ENCODE results near the gene GPR152.

GPR152 gene, protein sequence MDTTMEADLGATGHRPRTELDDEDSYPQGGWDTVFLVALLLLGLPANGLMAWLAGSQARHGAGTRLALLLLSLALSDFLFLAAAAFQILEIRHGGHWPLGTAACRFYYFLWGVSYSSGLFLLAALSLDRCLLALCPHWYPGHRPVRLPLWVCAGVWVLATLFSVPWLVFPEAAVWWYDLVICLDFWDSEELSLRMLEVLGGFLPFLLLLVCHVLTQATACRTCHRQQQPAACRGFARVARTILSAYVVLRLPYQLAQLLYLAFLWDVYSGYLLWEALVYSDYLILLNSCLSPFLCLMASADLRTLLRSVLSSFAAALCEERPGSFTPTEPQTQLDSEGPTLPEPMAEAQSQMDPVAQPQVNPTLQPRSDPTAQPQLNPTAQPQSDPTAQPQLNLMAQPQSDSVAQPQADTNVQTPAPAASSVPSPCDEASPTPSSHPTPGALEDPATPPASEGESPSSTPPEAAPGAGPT

GRCh38 chr11:67452141-67452952 is at the start of gene GPR152:
GPR152 (minus strand) TSS chr11:67452729; CDS start chr11:67452724, 5 bp downstream.
- no peak for DNase-seq

GRCh38 chr11:67501854-67502253 is 49.3 kb upstream of the GPR152 start:
- DNase-seq = no peak

- DNase-seq = no peak
Measured at GRCh38 chr11:67500831-67501715, 48.5 kb upstream of the GPR152 start.

DNA sequence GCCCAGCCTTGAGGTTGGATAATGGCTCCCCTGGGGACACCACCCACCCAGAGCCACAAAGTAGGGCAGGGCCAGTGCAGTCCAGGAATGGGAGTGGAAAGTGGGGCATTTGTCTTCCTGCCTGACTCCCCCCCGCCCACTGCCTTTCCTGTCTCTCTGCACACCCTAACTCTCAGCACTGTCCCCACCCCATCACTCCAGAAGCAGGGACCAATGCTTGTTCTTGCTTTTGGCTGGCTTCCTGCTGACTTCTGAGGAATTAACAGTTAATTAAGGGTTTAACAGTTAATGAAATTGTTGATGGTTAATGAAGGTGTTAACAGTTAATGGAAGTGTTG is 47.9 kb upstream of the GPR152 start:
- DNase-seq = no peak

DNA sequence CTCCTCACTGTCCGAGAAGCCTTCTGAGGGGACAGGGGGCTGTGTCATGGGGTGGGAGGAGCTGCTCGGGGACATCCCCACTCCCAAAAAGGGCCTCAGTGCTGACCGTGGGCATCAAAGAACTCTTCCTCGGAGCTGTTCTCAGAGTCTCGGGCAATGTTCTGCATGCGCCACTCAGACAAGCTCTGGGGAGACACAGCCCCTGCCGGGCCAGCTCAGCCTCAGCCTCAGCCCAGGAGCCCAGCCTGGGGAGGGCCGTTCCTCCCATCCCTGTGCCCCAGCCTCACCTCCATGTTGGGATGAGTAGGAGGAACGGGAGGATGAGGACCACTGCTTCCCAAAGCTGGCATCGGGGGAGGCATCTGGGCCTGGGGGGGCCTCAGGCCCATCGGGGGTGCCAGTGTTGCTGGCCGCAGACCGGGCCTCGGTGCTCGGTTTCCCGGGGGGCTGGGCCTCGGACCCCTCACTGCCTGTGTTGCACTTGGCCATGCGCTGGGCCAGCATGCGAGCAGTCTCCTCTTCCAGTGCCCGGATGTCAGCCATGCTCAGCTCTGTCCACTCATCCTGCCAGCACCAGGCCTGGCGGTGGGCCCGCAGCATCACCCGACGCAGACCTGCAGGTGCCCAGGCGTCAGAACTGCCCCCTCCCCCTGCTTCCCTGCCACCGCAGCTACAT is 47.4 kb upstream of the GPR152 start:
- no peak for DNase-seq

DNA sequence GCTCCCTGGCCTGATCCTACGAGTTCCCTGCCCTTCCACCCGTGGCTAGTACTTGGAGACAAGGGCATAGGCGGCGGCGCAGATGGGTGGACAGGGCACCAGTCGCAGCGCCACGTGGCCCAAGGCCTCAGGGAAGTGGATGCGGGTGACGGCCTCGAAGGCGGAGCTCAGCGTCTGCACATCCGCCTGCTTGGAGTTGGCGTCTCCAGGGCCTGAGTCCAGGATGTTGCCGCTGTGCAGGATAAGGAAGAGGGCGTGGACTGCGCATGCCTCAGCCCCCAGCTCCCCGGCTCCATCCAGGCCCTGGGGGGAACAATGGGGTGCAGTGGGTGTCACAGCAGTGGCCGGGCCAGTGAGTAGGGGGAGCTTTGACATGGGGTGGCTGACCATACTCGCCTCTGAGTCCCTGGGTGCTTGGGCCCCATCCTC is 46.0 kb upstream of the GPR152 start:
- DNase-seq = no peak

- no peak for DNase-seq
Measured at GRCh38 chr11:67497656-67498291, 45.2 kb upstream of the GPR152 start.

DNA sequence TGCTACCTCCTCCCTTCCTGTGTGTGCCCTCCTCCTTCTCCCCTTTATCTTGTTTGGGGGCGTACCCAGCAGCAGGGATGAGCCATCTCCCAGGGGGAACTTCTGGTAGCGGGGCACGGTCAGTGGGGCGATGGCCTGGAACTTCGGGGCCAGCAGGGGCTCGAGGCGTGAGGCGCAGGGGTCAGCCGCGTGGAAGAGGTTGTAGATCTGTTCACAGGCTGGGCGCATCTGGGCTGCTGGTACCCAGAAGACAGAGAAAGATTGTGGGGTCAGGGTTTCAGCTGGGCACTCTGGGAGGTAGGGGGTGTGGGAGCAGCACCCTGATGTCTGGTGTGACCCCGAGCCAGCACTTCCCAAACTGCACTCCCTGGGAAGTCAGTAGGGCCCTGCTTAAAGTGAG is 43.6 kb upstream of the GPR152 start:
- no peak for DNase-seq

DNA sequence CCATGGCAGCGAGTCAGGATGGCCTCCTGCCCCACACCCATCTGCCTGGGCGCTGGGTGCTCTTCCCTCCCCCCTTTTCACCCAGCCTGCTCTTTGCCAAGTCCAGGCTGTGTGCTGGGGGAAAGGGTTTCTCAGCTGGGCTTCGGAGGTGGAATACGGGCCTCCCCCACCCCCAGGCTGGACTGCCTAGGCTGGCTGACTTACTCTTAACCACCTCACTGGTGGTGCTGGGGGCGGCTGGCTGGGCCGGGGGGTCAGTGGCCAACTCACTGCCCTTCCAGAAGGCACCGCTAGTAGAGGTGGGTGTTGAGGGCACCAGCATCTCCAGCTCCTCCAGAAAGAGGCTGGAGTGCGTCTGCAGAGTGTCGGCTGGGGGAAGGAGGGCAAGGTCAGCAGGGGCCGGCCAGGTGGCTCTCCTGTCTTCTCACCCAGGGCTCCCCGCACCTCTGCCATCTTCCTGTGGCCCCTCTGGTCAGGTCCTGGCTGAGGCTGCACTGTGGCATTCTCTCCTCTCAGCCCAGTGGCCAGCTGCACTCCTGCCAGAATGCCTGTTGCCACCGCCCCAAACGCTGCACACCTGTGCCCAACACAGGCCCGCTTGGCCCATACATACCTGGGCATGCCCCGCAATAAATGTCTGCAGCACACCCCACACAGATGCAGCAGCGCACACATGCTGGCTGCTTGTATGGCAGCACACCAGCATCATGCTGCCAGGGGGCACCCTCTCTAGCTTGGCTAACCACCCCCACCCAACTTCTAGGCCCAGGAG is 42.9 kb upstream of the GPR152 start:
- DNase-seq = no peak

- DNase-seq = no peak
Measured at GRCh38 chr11:67494371-67495233, 42.1 kb upstream of the GPR152 start.

GRCh38 chr11:67493548-67494370 is 41.2 kb upstream of the GPR152 start:
- DNase-seq = no peak

- no peak for DNase-seq
Measured at GRCh38 chr11:67492801-67493547, 40.4 kb upstream of the GPR152 start.

GRCh38 chr11:67492069-67492727 is 39.7 kb upstream of the GPR152 start:
- DNase-seq = no peak

- no peak for DNase-seq
Measured at GRCh38 chr11:67491276-67492068, 38.9 kb upstream of the GPR152 start.

- DNase-seq = no peak
Measured at GRCh38 chr11:67490727-67491065, 38.2 kb upstream of the GPR152 start.

DNA sequence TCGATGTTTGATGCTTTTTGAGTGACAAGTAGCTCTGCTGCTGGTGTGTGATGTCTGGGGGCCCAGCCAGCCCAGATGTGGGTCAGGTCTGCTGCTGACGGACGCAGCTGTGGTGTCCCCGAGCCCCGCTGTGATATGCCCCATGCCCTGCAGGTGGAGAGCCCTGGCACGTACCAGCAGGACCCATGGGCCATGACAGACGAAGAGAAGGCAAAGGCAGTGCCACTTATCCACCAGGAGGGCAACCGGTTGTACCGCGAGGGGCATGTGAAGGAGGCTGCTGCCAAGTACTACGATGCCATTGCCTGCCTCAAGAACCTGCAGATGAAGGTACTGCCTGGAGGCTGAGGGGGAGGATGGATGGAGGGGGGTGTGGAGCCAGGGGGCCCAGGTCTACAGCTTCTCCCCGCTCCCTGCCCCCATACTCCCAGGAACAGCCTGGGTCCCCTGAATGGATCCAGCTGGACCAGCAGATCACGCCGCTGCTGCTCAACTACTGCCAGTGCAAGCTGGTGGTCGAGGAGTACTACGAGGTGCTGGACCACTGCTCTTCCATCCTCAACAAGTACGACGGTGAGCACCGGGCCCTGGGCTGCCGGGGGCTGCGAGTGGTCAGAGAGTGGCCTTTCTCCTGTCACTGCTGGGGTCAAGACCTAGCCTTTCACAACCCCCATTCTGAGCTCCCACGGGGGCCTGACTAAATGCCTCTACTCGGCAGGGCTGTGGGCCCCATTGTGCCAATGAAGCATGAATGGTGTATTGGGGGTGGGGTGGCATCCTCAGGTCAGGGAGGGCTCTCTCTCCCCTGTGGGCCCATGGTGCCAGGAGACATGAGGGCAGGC is 37.6 kb upstream of the GPR152 start:
- no peak for DNase-seq

All from stimulated activated CD4-positive, alpha-beta T cell treated with anti-CD3 and anti-CD28 coated beads, Interleukin-4, amount 100 ng/mL, for 24 hours (primary cell).